Mesenchymal stem cell (in vitro differentiated cells and primary cell): ENCODE data around the gene KIRREL3.

Experiments used
- DNase-seq: peaks from one replicate; pipeline ENCODE4 v3.0.0-alpha.2; 2013
- H2AFZ ChIP-seq: one replicate; pipeline ENCODE4 v1.6.1; 2013; ENCODE audit warnings: low read depth, mild to moderate bottlenecking, control low read depth, inconsistent platforms, low read length, moderate library complexity
- H2AK5ac ChIP-seq: 2 replicates; pipeline ENCODE4 v1.6.1; 2013; ENCODE audit warnings: low read length, moderate library complexity, mild to moderate bottlenecking, inconsistent platforms; ENCODE audit not compliant: severe bottlenecking
- H2BK120ac ChIP-seq: one replicate; pipeline ENCODE4 v1.6.1; 2013; ENCODE audit warnings: low read depth, mild to moderate bottlenecking, inconsistent platforms, low read length, moderate library complexity
- H2BK12ac ChIP-seq, 2 experiments: one replicate each; pipeline ENCODE4 v1.6.1; 2013; ENCODE audit warnings: inconsistent platforms in 2 of 2, low read length in 2 of 2, mild to moderate bottlenecking in 2 of 2, moderate library complexity in 2 of 2, control low read depth in 1 of 2
- H2BK15ac ChIP-seq: one replicate; pipeline ENCODE4 v1.6.1; 2013; ENCODE audit warnings: mild to moderate bottlenecking, low read depth, inconsistent platforms; ENCODE audit not compliant: poor library complexity, severe bottlenecking
- H2BK5ac ChIP-seq: 2 replicates; pipeline ENCODE4 v1.6.1; 2013; ENCODE audit warnings: low read depth, mild to moderate bottlenecking, low read length, control low read depth, inconsistent platforms; ENCODE audit not compliant: poor library complexity, severe bottlenecking
- H3K14ac ChIP-seq, 2 experiments: one replicate each; pipeline ENCODE4 v1.6.1; 2013; ENCODE audit warnings: inconsistent platforms in 2 of 2, low read length in 2 of 2, control low read depth in 1 of 2, mild to moderate bottlenecking in 1 of 2, moderate library complexity in 1 of 2
- H3K18ac ChIP-seq, 2 experiments: one replicate each; pipeline ENCODE4 v1.6.1; 2013; ENCODE audit warnings: inconsistent platforms in 2 of 2, low read length in 2 of 2, control low read depth in 1 of 2, low read depth in 1 of 2, mild to moderate bottlenecking in 1 of 2
- H3K23ac ChIP-seq, 2 experiments: one replicate each; pipeline ENCODE4 v1.6.1; 2013; ENCODE audit warnings: inconsistent platforms in 2 of 2, low read length in 2 of 2, mild to moderate bottlenecking in 2 of 2, moderate library complexity in 2 of 2, control low read depth in 1 of 2
- H3K27ac ChIP-seq: 2 replicates; pipeline ENCODE4 v1.5.1; 2013; ENCODE audit warnings: mild to moderate bottlenecking, moderate library complexity, low read length, control low read depth, inconsistent platforms; ENCODE audit not compliant: poor library complexity, severe bottlenecking
- H3K27me3 ChIP-seq, 2 experiments: 2 replicates each; pipeline versions ENCODE4 v1.6.1 to v1.7.0; 2013; ENCODE audit warnings: low read length in 2 of 2, mild to moderate bottlenecking in 2 of 2, moderate library complexity in 2 of 2, control low read depth in 1 of 2, inconsistent platforms in 1 of 2; ENCODE audit not compliant: control insufficient read depth in 1 of 2, insufficient read depth in 1 of 2
- H3K36me3 ChIP-seq, 2 experiments: 2 replicates each; pipeline versions ENCODE4 v1.6.1 to v1.7.0; 2013; ENCODE audit warnings: low read length in 2 of 2, control low read depth in 1 of 2, inconsistent platforms in 1 of 2, low read depth in 1 of 2, mild to moderate bottlenecking in 1 of 2; ENCODE audit not compliant: insufficient read depth in 2 of 2, control insufficient read depth in 1 of 2
- H3K4ac ChIP-seq, 2 experiments: one replicate each; pipeline ENCODE4 v1.6.1; 2013; ENCODE audit warnings: inconsistent platforms in 2 of 2, low read length in 2 of 2, mild to moderate bottlenecking in 2 of 2, moderate library complexity in 2 of 2, control low read depth in 1 of 2, low read depth in 1 of 2
- H3K4me1 ChIP-seq: 2 replicates; pipeline ENCODE4 v1.6.1; 2013; ENCODE audit warnings: low read depth, low read length, control low read depth; ENCODE audit not compliant: control insufficient read depth, insufficient read depth
- H3K4me2 ChIP-seq: 2 replicates; pipeline ENCODE4 v1.6.1; 2013; ENCODE audit warnings: low read length, mild to moderate bottlenecking, inconsistent platforms; ENCODE audit not compliant: poor library complexity, severe bottlenecking
- H3K4me3 ChIP-seq, 2 experiments: 2 replicates each; pipeline versions ENCODE4 v1.5.1 to v1.7.0; 2013; ENCODE audit warnings: low read length in 2 of 2, mild to moderate bottlenecking in 2 of 2, control low read depth in 1 of 2, low read depth in 1 of 2; ENCODE audit not compliant: insufficient read depth in 1 of 2
- H3K79me1 ChIP-seq: replicated peaks from 2 replicates; pipeline ENCODE4 v1.6.1; 2013; ENCODE audit warnings: mild to moderate bottlenecking, control low read depth, low read length, inconsistent platforms; ENCODE audit not compliant: poor library complexity, severe bottlenecking
- H3K9ac ChIP-seq: 2 replicates; pipeline ENCODE4 v1.7.0; 2013; ENCODE audit warnings: mild to moderate bottlenecking, low read length, moderate library complexity
- H3K9me3 ChIP-seq: 2 replicates; pipeline ENCODE4 v1.7.0; 2013; ENCODE audit warnings: mild to moderate bottlenecking, low read length; ENCODE audit not compliant: control insufficient read depth
- H4K8ac ChIP-seq: one replicate; pipeline ENCODE4 v1.6.1; 2013; ENCODE audit warnings: inconsistent platforms, mild to moderate bottlenecking, low read length, moderate library complexity
- H4K91ac ChIP-seq: one replicate; pipeline ENCODE4 v1.6.1; 2013; ENCODE audit warnings: mild to moderate bottlenecking, low read length, inconsistent platforms
- WGBS: methylation state at CpG from one replicate; pipeline ENCODE4 v1.1.7; 2013; ENCODE audit warnings: mixed read lengths; 5-methylcytosine and 5-hydroxymethylcytosine counted together

Gene KIRREL3

GRCh38 chr11:126391970-126392632, 608.5 kb downstream of the KIRREL3 start:
- no peak overlapping the region for H2BK15ac ChIP-seq
- H3K23ac ChIP-seq = no peak overlapping the region
- no peak overlapping the region for H3K4me2 ChIP-seq
- H3K27me3 ChIP-seq = no peaks in the 10 kb centered on the region
- 95% methylated on average over 8 of the region's 8 CpGs for WGBS
- no peak overlapping the region for H3K9ac ChIP-seq
- H3K14ac ChIP-seq = no peak overlapping the region
- H2AK5ac ChIP-seq = no peak overlapping the region
- H3K4ac ChIP-seq = no peak overlapping the region
- no peak overlapping the region for H2BK120ac ChIP-seq
- no peak overlapping the region for H3K4me3 ChIP-seq
- no peak overlapping the region for H3K27ac ChIP-seq
- H4K8ac ChIP-seq = no peak overlapping the region
- no peak overlapping the region for H2BK12ac ChIP-seq
- H3K9me3 ChIP-seq = no peaks in the 10 kb centered on the region
- DNase-seq = no peak
- H3K36me3 ChIP-seq = no peaks in the 10 kb centered on the region
- peaks cover 1% of the 10 kb centered on the region for H3K4me1 ChIP-seq
- no peak overlapping the region for H2AFZ ChIP-seq
- H4K91ac ChIP-seq = no peak overlapping the region
- H2BK5ac ChIP-seq = no peak overlapping the region
- no peak overlapping the region for H3K18ac ChIP-seq
- peaks cover 17% of the 10 kb centered on the region for H3K79me1 ChIP-seq

GRCh38 chr11:126391286-126391954, 609.1 kb downstream of the KIRREL3 start:
- 86% methylated on average over 3 of the region's 7 CpGs for WGBS
- no peak overlapping the region for H2AK5ac ChIP-seq
- no peak overlapping the region for H2BK15ac ChIP-seq

GRCh38 chr11:126390272-126390867, 610.2 kb downstream of the KIRREL3 start:
- no peaks in the 10 kb centered on the region for H3K9me3 ChIP-seq
- H3K18ac ChIP-seq = no peak overlapping the region
- H3K23ac ChIP-seq = no peak overlapping the region
- H3K27ac ChIP-seq = no peak overlapping the region
- H4K8ac ChIP-seq = no peak overlapping the region
- H2AFZ ChIP-seq = no peak overlapping the region
- no peak overlapping the region for H2BK15ac ChIP-seq
- no peak overlapping the region for H2BK12ac ChIP-seq
- no peak overlapping the region for H2BK120ac ChIP-seq
- no peak overlapping the region for H3K14ac ChIP-seq
- H3K4ac ChIP-seq = no peak overlapping the region
- no peak overlapping the region for H3K4me2 ChIP-seq
- H3K9ac ChIP-seq = no peak overlapping the region
- DNase-seq = no peak
- H2BK5ac ChIP-seq = no peak overlapping the region
- H3K27me3 ChIP-seq = no peaks in the 10 kb centered on the region
- no peak overlapping the region for H2AK5ac ChIP-seq
- H3K79me1 ChIP-seq = peaks cover 26% of the 10 kb centered on the region
- no peak overlapping the region for H3K4me3 ChIP-seq
- peaks cover 0 to 2% of the 10 kb centered on the region in 2 experiments for H3K36me3 ChIP-seq
- peaks cover 1% of the 10 kb centered on the region for H3K4me1 ChIP-seq
- H4K91ac ChIP-seq = no peak overlapping the region
- 100% methylated on average over 3 of the region's 5 CpGs for WGBS

More at GRCh38 chr11:126391286-126391954, 609.1 kb downstream of the KIRREL3 start:
- Histone ChIP-seq H3K14ac (no peak overlapping the region), H3K4ac (no peak overlapping the region), H3K18ac (no peak overlapping the region), H2AFZ (no peak overlapping the region), H3K27ac (no peak overlapping the region), H4K91ac (no peak overlapping the region), H3K9ac (no peak overlapping the region), H2BK5ac (no peak overlapping the region), H2BK12ac (no peak overlapping the region), H2BK120ac (no peak overlapping the region), H3K36me3 (no peaks in the 10 kb centered on the region), H3K27me3 (no peaks in the 10 kb centered on the region), H3K23ac (no peak overlapping the region), H3K79me1 (peaks cover 21% of the 10 kb centered on the region), H3K4me3 (no peak overlapping the region), H3K4me2 (no peak overlapping the region), H3K9me3 (no peaks in the 10 kb centered on the region), H3K4me1 (peaks cover 1% of the 10 kb centered on the region), H4K8ac (no peak overlapping the region)
- DNase-seq = no peak

GRCh38 chr11:126387857-126388256, 612.7 kb downstream of the KIRREL3 start:
- peaks cover 33% of the 10 kb centered on the region for H3K79me1 ChIP-seq
- H3K36me3 ChIP-seq = peaks cover 0 to 2% of the 10 kb centered on the region in 2 experiments
- H3K14ac ChIP-seq = no peak overlapping the region
- no peak overlapping the region for H3K18ac ChIP-seq
- no peak overlapping the region for H3K4ac ChIP-seq
- H3K27ac ChIP-seq = no peak overlapping the region
- no peak overlapping the region for H2BK12ac ChIP-seq
- no peak for DNase-seq
- 100% methylated on average over 3 of the region's 5 CpGs for WGBS
- no peak overlapping the region for H3K9ac ChIP-seq
- no peak overlapping the region for H2BK5ac ChIP-seq
- no peak overlapping the region for H4K91ac ChIP-seq
- no peak overlapping the region for H3K23ac ChIP-seq
- no peaks in the 10 kb centered on the region for H3K27me3 ChIP-seq
- no peak overlapping the region for H4K8ac ChIP-seq
- H2BK120ac ChIP-seq = no peak overlapping the region
- no peak overlapping the region for H3K4me3 ChIP-seq
- peaks cover 1% of the 10 kb centered on the region for H3K4me1 ChIP-seq
- H3K4me2 ChIP-seq = no peak overlapping the region
- H2AFZ ChIP-seq = no peak overlapping the region
- no peak overlapping the region for H2BK15ac ChIP-seq
- H2AK5ac ChIP-seq = no peak overlapping the region
- H3K9me3 ChIP-seq = no peaks in the 10 kb centered on the region
